Keratinocyte (primary cell): ENCODE measurements around the gene TBC1D2. TPM values are rescaled to one million over a fixed set of nuclear protein-coding genes. Genes with fewer than 3 reads are reported as not detected.

ENCODE experiments used
- DNase-seq: peaks from one replicate; pipeline ENCODE4 v3.0.0-alpha.2; 2011; ENCODE audit warnings: low read depth, missing footprints, low spot score
- FAIRE-seq: peaks from 2 replicates; lab custom pipeline; 2011; peaks lifted over from hg19 to GRCh38; lab: Jason Lieb, UNC
- H2AFZ ChIP-seq: 2 replicates; pipeline ENCODE4 v1.6.0; 2012; ENCODE audit warnings: low read length, control low read depth, inconsistent platforms; ENCODE audit not compliant: control insufficient read depth
- H3K27ac ChIP-seq: 2 replicates; pipeline ENCODE4 v1.5.1; 2011; ENCODE audit warnings: low read length; ENCODE audit not compliant: control insufficient read depth, insufficient read depth
- H3K27me3 ChIP-seq: 3 replicates; pipeline ENCODE4 v1.6.0; 2011; ENCODE audit warnings: low read length; ENCODE audit not compliant: control insufficient read depth, insufficient read depth; ENCODE audit errors: extremely low read depth
- H3K36me3 ChIP-seq, 2 experiments: 2 replicates in 1 of 2; 3 replicates in 1 of 2; pipeline ENCODE4 v1.5.1; 2011; ENCODE audit warnings: low read length in 2 of 2, mild to moderate bottlenecking in 1 of 2; ENCODE audit not compliant: control insufficient read depth in 2 of 2, insufficient read depth in 2 of 2; ENCODE audit errors: extremely low read depth in 1 of 2
- H3K4me1 ChIP-seq: 3 replicates; pipeline ENCODE4 v1.5.1; 2011; ENCODE audit warnings: low read length; ENCODE audit not compliant: control insufficient read depth, insufficient read depth; ENCODE audit errors: extremely low read depth
- H3K4me2 ChIP-seq: 3 replicates; pipeline ENCODE4 v1.6.0; 2011; ENCODE audit warnings: low read depth, low read length; ENCODE audit not compliant: control insufficient read depth, insufficient read depth; ENCODE audit errors: extremely low read depth
- H3K4me3 ChIP-seq, 3 experiments: fragments of 200-600 bp in 1 of 3; sonication (generic) in 1 of 3; 2 replicates in 2 of 3; 3 replicates in 1 of 3; pipeline ENCODE4 v1.5.1; 2011 to 2016; ENCODE audit warnings: low read length in 3 of 3, mild to moderate bottlenecking in 3 of 3, control low read depth in 2 of 3, inconsistent platforms in 1 of 3, low read depth in 1 of 3, mixed read lengths in 1 of 3, mixed run types in 1 of 3, moderate library complexity in 1 of 3; ENCODE audit not compliant: control insufficient read depth in 2 of 3, insufficient read depth in 2 of 3; ENCODE audit errors: extremely low read depth in 1 of 3
- H3K79me2 ChIP-seq: 2 replicates; pipeline ENCODE4 v1.6.0; 2012; ENCODE audit warnings: low read length; ENCODE audit not compliant: control insufficient read depth, insufficient read depth
- H3K9ac ChIP-seq: 3 replicates; pipeline ENCODE4 v1.6.0; 2011; ENCODE audit warnings: low read length; ENCODE audit not compliant: control insufficient read depth, insufficient read depth; ENCODE audit errors: extremely low read depth
- H3K9me1 ChIP-seq: 3 replicates; pipeline ENCODE4 v1.6.0; 2011; ENCODE audit warnings: low read length; ENCODE audit not compliant: control insufficient read depth, insufficient read depth; ENCODE audit errors: extremely low read depth
- H3K9me3 ChIP-seq: 2 replicates; pipeline ENCODE4 v1.5.1; 2012; ENCODE audit warnings: low read depth, low read length; ENCODE audit not compliant: control insufficient read depth
- H4K20me1 ChIP-seq: 3 replicates; pipeline ENCODE4 v1.6.0; 2011; ENCODE audit warnings: low read length; ENCODE audit not compliant: control insufficient read depth, insufficient read depth; ENCODE audit errors: extremely low read depth
- CTCF ChIP-seq, 3 experiments: IDR thresholded peaks in 1 of 3; conservative IDR thresholded peaks in 1 of 3; optimal IDR thresholded peaks in 1 of 3; 2 replicates in 2 of 3; 3 replicates in 1 of 3; pipeline versions ENCODE3 to v1.5.1; 2011; ENCODE audit warnings: low read length in 3 of 3, mild to moderate bottlenecking in 3 of 3, moderate library complexity in 2 of 3, control low read depth in 1 of 3, inconsistent platforms in 1 of 3; ENCODE audit not compliant: insufficient read depth in 2 of 3; ENCODE audit errors: extremely low read depth in 1 of 3
- EZH2 ChIP-seq: IDR thresholded peaks from one replicate; pipeline ENCODE4 v1.6.1; 2012; ENCODE audit warnings: inconsistent platforms, mild to moderate bottlenecking, low read length, moderate library complexity
- dilution Hi-C: fragments of 300-500 bp; cut with MboI; formaldehyde crosslinking; loops from one replicate; pipeline ENCODE4 v1.7.0; 2020; ENCODE audit warnings: low sequenced_read_pairs; ENCODE audit not compliant: extremely low pct_ligation_motif_present
- polyA plus RNA-seq, 5 experiments: library from polyadenylated mRNA; depleted of rRNA in 3 of 5; stranded (reverse) in 3 of 5; stranded (forward) in 1 of 5; unstranded in 1 of 5; fragments of >200 nt; gene quantifications; 1 replicate in 1 of 5; 2 replicates in 3 of 5; 3 replicates in 1 of 5; pipeline versions ENCODE4 v1.2.1 to v1.2.3, GENCODE V29; 2011 to 2012; ENCODE audit warnings: missing spikeins in 2 of 5, low read depth in 1 of 5, low replicate concordance in 1 of 5

The TBC1D2 gene
- polyA plus RNA-seq, 1 donor (not counting 4 experiments of a cell fraction or from before 2014, with no cell fraction given): 59.2 TPM

- no peaks in the 10 kb centered on the region for H3K27me3 ChIP-seq
- no peak overlapping the region for H3K27ac ChIP-seq
- H3K9me1 ChIP-seq: no peaks in the 10 kb centered on the region
- H3K36me3 ChIP-seq: no peaks in the 10 kb centered on the region
- H3K4me2 ChIP-seq: no peak overlapping the region
- TF ChIP-seq CTCF (optimal IDR thresholded peaks at IDR 0.05 in 1 of 3, IDR thresholded peaks at IDR 0.05 in 1 of 3, conservative IDR thresholded peaks at IDR 0.05 in 1 of 3; ENCODE audit: extremely low read depth in 1 of 3, insufficient read depth in 2 of 3, low read length in 3 of 3): no peak
- TF ChIP-seq EZH2: no peak
- no peaks in the 10 kb centered on the region for H4K20me1 ChIP-seq
- no peak overlapping the region for H3K9ac ChIP-seq
- no peak overlapping the region for H3K4me3 ChIP-seq
- no peaks in the 10 kb centered on the region for H3K79me2 ChIP-seq
- H3K9me3 ChIP-seq: no peaks in the 10 kb centered on the region
- no peaks in the 10 kb centered on the region for H3K4me1 ChIP-seq
- FAIRE-seq (no peak), DNase-seq (no peak)
- no peak overlapping the region for H2AFZ ChIP-seq
- dilution Hi-C loops: no loop called here
These were observed 43.0 kb upstream of the TBC1D2 start for GRCh38 chr9:98298476-98298875.

- H3K9me3 ChIP-seq: no peaks in the 10 kb centered on the region
- H4K20me1 ChIP-seq: no peaks in the 10 kb centered on the region
- H3K4me3 ChIP-seq: no peak overlapping the region
- TF ChIP-seq CTCF (optimal IDR thresholded peaks at IDR 0.05 in 1 of 3, IDR thresholded peaks at IDR 0.05 in 1 of 3, conservative IDR thresholded peaks at IDR 0.05 in 1 of 3; ENCODE audit: extremely low read depth in 1 of 3, insufficient read depth in 2 of 3, low read length in 3 of 3) (no peak), EZH2 (no peak)
- dilution Hi-C loops: no loop called here
- H3K36me3 ChIP-seq: no peaks in the 10 kb centered on the region
- H3K27me3 ChIP-seq: no peaks in the 10 kb centered on the region
- H3K4me1 ChIP-seq: no peaks in the 10 kb centered on the region
- FAIRE-seq (no peak), DNase-seq (no peak)
- H3K79me2 ChIP-seq: no peaks in the 10 kb centered on the region
- no peaks in the 10 kb centered on the region for H3K9me1 ChIP-seq
- no peak overlapping the region for H3K9ac ChIP-seq
- no peak overlapping the region for H2AFZ ChIP-seq
- H3K4me2 ChIP-seq: no peak overlapping the region
- no peak overlapping the region for H3K27ac ChIP-seq
These were observed 40.4 kb upstream of the TBC1D2 start for GRCh38 chr9:98295824-98296223.
